Stimulated activated CD4-positive, alpha-beta T cell treated with anti-CD3 and anti-CD28 coated beads, Interleukin-2, amount 100 ng/mL, for 48 hours (primary cell): ENCODE measurements around the gene FAM204A.

Experiments
- DNase-seq, 2 donors: peaks; one replicate each; pipeline ENCODE4 v3.0.0-alpha.2; 2020

The FAM204A gene

GRCh38 chr10:118330295-118331076 lies 11.6 kb downstream of the FAM204A start:
- DNase-seq: no peak

- DNase-seq: no peak
Observed at GRCh38 chr10:118324140-118324539, 18.0 kb downstream of the FAM204A start.

GRCh38 chr10:118321724-118322575 lies 20.2 kb downstream of the FAM204A start:
- DNase-seq: no peak

- DNase-seq: no peak
Observed at GRCh38 chr10:118315629-118316028, 26.5 kb downstream of the FAM204A start.

- no peak for DNase-seq
Observed at GRCh38 chr10:118314882-118315281, 27.2 kb downstream of the FAM204A start.

GRCh38 chr10:118311505-118311904 lies 30.6 kb downstream of the FAM204A start:
- DNase-seq: no peak

GRCh38 chr10:118310822-118311221 lies 31.3 kb downstream of the FAM204A start:
- no peak for DNase-seq

- DNase-seq: no peak
Observed at GRCh38 chr10:118309911-118310310, 32.2 kb downstream of the FAM204A start.

GRCh38 chr10:118308664-118309063 lies 33.5 kb downstream of the FAM204A start:
- DNase-seq: no peak

GRCh38 chr10:118307859-118308258 lies 34.3 kb downstream of the FAM204A start:
- DNase-seq: no peak

- no peak for DNase-seq
Observed at GRCh38 chr10:118307220-118307619, 34.9 kb downstream of the FAM204A start.

- DNase-seq: no peak
Observed at GRCh38 chr10:118305730-118306129, 36.4 kb downstream of the FAM204A start.

- DNase-seq: no peak
Observed at GRCh38 chr10:118304521-118304920, 37.6 kb downstream of the FAM204A start.

- DNase-seq: no peak
Observed at GRCh38 chr10:118301211-118301610, 40.9 kb downstream of the FAM204A start.

GRCh38 chr10:118300320-118300719 lies 41.8 kb downstream of the FAM204A start:
- DNase-seq: no peak

- DNase-seq: no peak
Observed at GRCh38 chr10:118298787-118299186, 43.3 kb downstream of the FAM204A start.

- DNase-seq: no peak
Observed at GRCh38 chr10:118291122-118291521, 51.0 kb downstream of the FAM204A start.

- no peak for DNase-seq
Observed at GRCh38 chr10:118290471-118290995, 51.6 kb downstream of the FAM204A start.

- no peak for DNase-seq
Observed at GRCh38 chr10:118287076-118287806, 54.9 kb downstream of the FAM204A start.

- no peak for DNase-seq
Observed at GRCh38 chr10:118286051-118286838, 55.9 kb downstream of the FAM204A start.

GRCh38 chr10:118282670-118283069 lies 59.5 kb downstream of the FAM204A start:
- no peak for DNase-seq

GRCh38 chr10:118278649-118279048 lies 63.5 kb downstream of the FAM204A start:
- no peak for DNase-seq
